Stimulated activated memory B cell treated with anti-CD40 and anti-IgM and Interleukin-4, amounts not matched to agents 10 μg/mL and 1 μg/mL and 100 μg/mL, for 72 hours (primary cell): ENCODE measurements around the gene LIFR.
"Not testable (repeated sequence)": the region's sequence is repeated elsewhere in the genome, so short reads cannot be mapped to it uniquely, and the experiment has no call there.

Experiments
- ATAC-seq: fragments of 150-1000 bp; cut with Tn5 transposase; 2 replicates; pipeline ENCODE4 v1.10.0; 2021
- H3K27ac Mint-ChIP-seq: one replicate; pipeline ENCODE4 v1.8.0; 2022; ENCODE audit warnings: mild to moderate bottlenecking, mixed read lengths
- H3K27me3 Mint-ChIP-seq: one replicate; pipeline ENCODE4 v1.8.0; 2022; ENCODE audit warnings: mixed read lengths
- H3K36me3 Mint-ChIP-seq: one replicate; pipeline ENCODE4 v1.8.0; 2022; ENCODE audit warnings: mixed read lengths
- H3K4me1 Mint-ChIP-seq: one replicate; pipeline ENCODE4 v1.8.0; 2022; ENCODE audit warnings: mixed read lengths
- H3K4me3 Mint-ChIP-seq: one replicate; pipeline ENCODE4 v1.8.0; 2022; ENCODE audit warnings: mild to moderate bottlenecking, moderate library complexity, mixed read lengths
- H3K9me3 Mint-ChIP-seq: one replicate; pipeline ENCODE4 v1.8.0; 2022; ENCODE audit warnings: mixed read lengths

LIFR gene

GRCh38 chr5:38556599-38557307 is at the start of gene LIFR:
LIFR (minus strand) TSS chr5:38556646; CDS start chr5:38530647, 25,999 bp downstream.
- no peak within 1 kb of the TSS for H3K27ac Mint-ChIP-seq

GRCh38 chr5:38605610-38606009 is 49.2 kb upstream of the LIFR start:
- Mint-ChIP-seq H3K4me1 (no peaks in the 10 kb centered on the region), H3K27me3 (no peaks in the 10 kb centered on the region), H3K9me3 (no peaks in the 10 kb centered on the region), H3K27ac (no peak overlapping the region), H3K4me3 (no peak overlapping the region), H3K36me3 (no peaks in the 10 kb centered on the region)
- ATAC-seq, result no peak

More at GRCh38 chr5:38556599-38557307, at the start of gene LIFR:
- H3K4me1 Mint-ChIP-seq, result peaks cover 15% of the 10 kb centered on the region
- H3K27me3 Mint-ChIP-seq, result peaks cover 50% of the 10 kb centered on the region
- H3K36me3 Mint-ChIP-seq, result no peaks in the 10 kb centered on the region
- no peaks in the 10 kb centered on the region for H3K9me3 Mint-ChIP-seq
- peak within 1 kb of the TSS; percentile 77 for H3K4me3 Mint-ChIP-seq
- peak; percentile 60 for ATAC-seq

GRCh38 chr5:38603691-38604090 is 47.2 kb upstream of the LIFR start:
- Mint-ChIP-seq H3K27me3 (no peaks in the 10 kb centered on the region), H3K4me1 (no peaks in the 10 kb centered on the region), H3K9me3 (no peaks in the 10 kb centered on the region), H3K27ac (no peak overlapping the region), H3K4me3 (no peak overlapping the region), H3K36me3 (no peaks in the 10 kb centered on the region)
- ATAC-seq, result no peak

DNA sequence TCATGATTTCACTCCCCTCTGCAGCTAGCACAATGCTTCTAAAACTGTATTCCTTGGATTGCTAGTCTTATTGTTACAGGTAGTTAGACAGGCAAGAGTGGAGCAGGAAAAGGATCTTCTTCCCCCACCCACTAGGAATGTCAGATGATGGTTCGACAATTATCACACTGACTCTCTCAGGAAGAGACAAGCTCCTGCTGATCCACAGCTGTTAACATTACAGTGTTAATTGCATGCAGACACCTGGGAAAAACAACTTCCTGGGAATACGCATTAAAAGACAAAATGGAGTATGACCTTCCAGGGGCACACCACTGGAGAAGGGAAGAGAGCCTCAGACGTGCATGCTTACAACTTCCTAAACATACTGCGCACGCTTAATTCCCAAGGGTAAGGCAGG is 46.2 kb upstream of the LIFR start:
- no peaks in the 10 kb centered on the region for H3K36me3 Mint-ChIP-seq
- H3K27ac Mint-ChIP-seq, result no peak overlapping the region
- H3K9me3 Mint-ChIP-seq, result no peaks in the 10 kb centered on the region
- no peaks in the 10 kb centered on the region for H3K4me1 Mint-ChIP-seq
- H3K27me3 Mint-ChIP-seq, result no peaks in the 10 kb centered on the region
- H3K4me3 Mint-ChIP-seq, result no peak overlapping the region
- no peak for ATAC-seq

- H3K27ac Mint-ChIP-seq, result no peak overlapping the region
- no peaks in the 10 kb centered on the region for H3K27me3 Mint-ChIP-seq
- no peaks in the 10 kb centered on the region for H3K9me3 Mint-ChIP-seq
- no peaks in the 10 kb centered on the region for H3K36me3 Mint-ChIP-seq
- no peak overlapping the region for H3K4me3 Mint-ChIP-seq
- H3K4me1 Mint-ChIP-seq, result no peaks in the 10 kb centered on the region
- no peak for ATAC-seq
Observed at GRCh38 chr5:38601863-38602298, 45.4 kb upstream of the LIFR start.

GRCh38 chr5:38601133-38601862 is 44.9 kb upstream of the LIFR start:
- ATAC-seq, result no peak
- Mint-ChIP-seq H3K27ac (no peak overlapping the region), H3K27me3 (no peaks in the 10 kb centered on the region), H3K4me1 (no peaks in the 10 kb centered on the region), H3K9me3 (no peaks in the 10 kb centered on the region), H3K36me3 (no peaks in the 10 kb centered on the region), H3K4me3 (no peak overlapping the region)

- Mint-ChIP-seq H3K9me3 (no peaks in the 10 kb centered on the region), H3K4me1 (no peaks in the 10 kb centered on the region), H3K27ac (no peak overlapping the region), H3K4me3 (no peak overlapping the region), H3K27me3 (no peaks in the 10 kb centered on the region), H3K36me3 (no peaks in the 10 kb centered on the region)
- ATAC-seq, result no peak
Observed at GRCh38 chr5:38600329-38601045, 44.0 kb upstream of the LIFR start.

DNA sequence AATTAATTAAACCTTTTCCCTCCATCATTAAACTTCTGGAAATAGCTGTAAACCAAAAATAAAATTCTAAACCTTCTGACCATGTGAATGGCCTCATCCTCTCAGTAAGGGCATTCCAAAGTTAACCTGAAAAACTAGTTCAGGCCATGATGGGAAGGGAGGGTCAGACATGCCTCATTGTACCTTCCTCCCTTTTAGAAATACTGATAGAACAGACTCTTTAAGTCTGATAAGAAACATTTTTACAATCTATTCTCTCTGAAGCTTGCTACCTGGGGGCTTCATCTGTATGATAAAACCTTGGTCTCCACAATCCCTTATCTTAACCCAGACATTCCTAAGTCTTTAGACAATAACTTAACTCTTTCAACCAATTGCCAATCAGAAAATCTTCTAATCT is 43.3 kb upstream of the LIFR start:
- not testable (repeated sequence) for H3K4me3 Mint-ChIP-seq, H3K27me3 Mint-ChIP-seq, H3K36me3 Mint-ChIP-seq, ATAC-seq, H3K4me1 Mint-ChIP-seq, H3K9me3 Mint-ChIP-seq, H3K27ac Mint-ChIP-seq

GRCh38 chr5:38598994-38599617 is 42.7 kb upstream of the LIFR start:
- Mint-ChIP-seq H3K27ac (no peak overlapping the region), H3K27me3 (no peaks in the 10 kb centered on the region)

DNA sequence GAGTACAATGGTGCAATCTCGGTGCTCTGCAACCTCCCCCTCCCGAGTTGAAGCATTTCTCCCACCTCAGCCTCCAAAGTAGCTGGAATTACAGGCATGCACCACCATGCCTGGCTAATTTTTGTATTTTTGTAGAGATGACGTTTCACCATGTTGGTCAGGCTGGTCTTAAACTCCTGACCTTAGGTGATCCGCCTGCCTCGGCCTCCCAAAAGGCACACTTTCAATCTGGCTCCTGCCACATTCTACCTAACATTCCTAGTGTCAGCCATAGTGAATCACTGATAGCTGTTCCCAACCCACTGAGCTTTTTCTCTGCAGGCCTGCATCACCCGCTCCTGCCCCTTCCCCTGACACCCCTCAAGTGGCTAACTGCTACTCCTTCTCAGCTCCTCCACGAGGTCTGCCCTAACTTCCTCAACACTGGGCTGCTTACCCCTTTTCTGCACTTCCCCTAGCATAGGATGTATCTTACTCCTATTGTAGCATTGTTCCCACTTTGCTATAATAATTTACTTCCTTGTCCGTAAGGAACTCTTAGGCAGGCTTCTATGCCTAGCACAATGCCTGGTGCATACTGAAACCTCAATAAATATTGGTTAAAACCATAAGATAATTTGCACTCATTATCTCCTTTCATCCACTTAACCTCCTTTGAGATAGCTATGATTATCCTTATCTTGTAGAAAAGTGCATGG is 42.0 kb upstream of the LIFR start:
- Mint-ChIP-seq H3K9me3 (no peaks in the 10 kb centered on the region), H3K36me3 (no peaks in the 10 kb centered on the region), H3K4me3 (no peak overlapping the region), H3K27me3 (no peaks in the 10 kb centered on the region), H3K4me1 (no peaks in the 10 kb centered on the region), H3K27ac (no peak overlapping the region)
- ATAC-seq, result no peak

More at GRCh38 chr5:38598994-38599617, 42.7 kb upstream of the LIFR start:
- ATAC-seq, result no peak
- Mint-ChIP-seq H3K36me3 (no peaks in the 10 kb centered on the region), H3K4me1 (no peaks in the 10 kb centered on the region), H3K9me3 (no peaks in the 10 kb centered on the region), H3K4me3 (no peak overlapping the region)

DNA sequence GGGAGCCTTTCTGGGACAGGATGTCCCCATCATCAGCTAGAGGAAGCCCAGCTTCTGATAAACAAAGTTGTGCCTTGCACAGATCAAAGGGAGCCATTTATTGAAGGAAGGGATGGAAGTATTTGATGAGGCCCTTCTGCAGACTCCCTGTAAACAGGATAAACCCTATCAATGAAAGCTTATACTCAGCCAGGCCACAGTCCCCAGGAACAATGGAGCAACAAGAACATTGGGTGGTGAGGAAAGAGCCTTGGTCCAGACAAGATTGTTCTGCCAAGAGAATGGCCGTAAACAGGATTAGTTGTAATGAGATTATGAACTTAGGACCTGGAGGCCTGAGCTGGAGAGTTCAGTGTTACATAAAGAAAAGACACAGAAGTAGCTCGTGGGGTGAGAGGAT is 40.5 kb upstream of the LIFR start:
- Mint-ChIP-seq H3K27ac (no peak overlapping the region), H3K27me3 (no peaks in the 10 kb centered on the region), H3K9me3 (no peaks in the 10 kb centered on the region), H3K36me3 (no peaks in the 10 kb centered on the region), H3K4me1 (no peaks in the 10 kb centered on the region), H3K4me3 (no peak overlapping the region)
- no peak for ATAC-seq

DNA sequence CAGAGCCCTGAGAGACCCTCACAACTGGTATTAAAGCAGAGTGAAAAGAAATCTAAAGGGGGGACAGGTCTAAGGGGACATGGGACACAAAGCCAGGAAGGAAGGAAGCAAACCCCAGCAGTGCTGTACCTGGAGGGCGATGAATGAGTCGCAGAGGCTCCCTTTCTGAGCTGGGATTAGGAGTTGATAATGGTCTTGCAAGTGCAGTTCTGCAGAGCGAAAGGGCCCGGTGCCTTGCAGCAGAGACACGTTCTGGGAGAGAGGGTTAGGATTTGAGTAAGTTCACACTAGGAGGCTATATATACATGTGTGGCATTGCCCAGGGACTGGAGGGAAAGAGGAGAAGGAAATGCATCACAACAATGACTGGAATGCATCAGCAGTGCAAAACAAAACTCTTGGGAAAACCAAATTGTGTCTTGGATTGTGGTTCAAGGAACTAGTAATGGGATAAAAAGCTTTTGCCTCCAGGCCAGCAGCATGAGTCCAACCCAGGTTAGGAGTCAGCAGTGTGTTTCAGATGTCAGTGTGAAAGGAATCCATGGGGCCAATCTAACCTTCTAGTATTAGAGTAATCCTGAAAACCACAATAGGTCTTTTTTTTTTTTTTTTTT is 38.8 kb upstream of the LIFR start:
- Mint-ChIP-seq H3K4me1 (no peaks in the 10 kb centered on the region), H3K9me3 (no peaks in the 10 kb centered on the region), H3K27me3 (no peaks in the 10 kb centered on the region), H3K36me3 (no peaks in the 10 kb centered on the region), H3K27ac (no peak overlapping the region), H3K4me3 (no peak overlapping the region)
- ATAC-seq, result no peak

DNA sequence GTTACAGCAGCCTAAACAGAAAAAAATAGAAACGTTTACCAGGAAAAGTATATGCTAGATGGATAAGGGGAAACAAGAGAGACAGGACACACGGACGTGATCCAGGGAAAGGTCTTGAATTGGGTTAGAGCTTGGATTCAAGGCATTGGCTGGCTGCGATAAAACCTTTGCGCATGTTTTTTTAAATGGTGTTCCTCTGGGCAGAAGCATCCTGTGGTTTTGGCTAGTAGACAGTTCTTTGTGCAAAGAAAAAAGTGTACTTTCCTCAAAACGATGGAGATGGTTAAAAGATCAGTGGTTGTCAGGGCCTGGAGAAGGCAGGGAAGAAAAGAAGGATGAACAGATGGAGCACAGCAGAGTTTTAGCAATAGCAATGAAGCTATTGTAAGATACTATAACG is 37.5 kb upstream of the LIFR start:
- H3K4me3 Mint-ChIP-seq, result no peak overlapping the region
- no peak overlapping the region for H3K27ac Mint-ChIP-seq
- no peaks in the 10 kb centered on the region for H3K36me3 Mint-ChIP-seq
- no peaks in the 10 kb centered on the region for H3K9me3 Mint-ChIP-seq
- no peaks in the 10 kb centered on the region for H3K27me3 Mint-ChIP-seq
- no peak for ATAC-seq
- H3K4me1 Mint-ChIP-seq, result no peaks in the 10 kb centered on the region

DNA sequence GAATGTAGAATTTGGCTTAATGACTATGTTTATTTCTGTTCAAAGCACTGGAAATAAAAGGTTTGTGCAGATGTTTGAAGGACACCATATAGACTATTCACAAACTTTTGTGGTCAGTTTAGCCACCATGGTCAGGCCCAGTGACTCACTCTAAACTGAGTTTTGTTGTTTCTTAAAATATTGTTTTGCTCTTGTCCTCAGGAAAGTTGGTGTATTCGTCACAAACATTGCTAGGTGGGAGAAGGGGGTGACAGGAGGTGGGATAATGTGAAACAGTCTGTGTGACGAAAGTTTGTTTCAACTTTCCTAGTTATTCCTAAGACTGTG is 35.0 kb upstream of the LIFR start:
- no peak for ATAC-seq
- Mint-ChIP-seq H3K4me3 (no peak overlapping the region), H3K27ac (no peak overlapping the region), H3K9me3 (no peaks in the 10 kb centered on the region), H3K27me3 (no peaks in the 10 kb centered on the region), H3K36me3 (no peaks in the 10 kb centered on the region), H3K4me1 (no peaks in the 10 kb centered on the region)
